Vagina (tissue), 2 donors: Measurements from ENCODE around the gene ACO1. TPM values are rescaled to one million over a fixed set of nuclear protein-coding genes. Genes with fewer than 3 reads are reported as not detected.

Source experiments
- DNase-seq, 2 donors: peaks; one replicate each; pipeline ENCODE4 v3.0.0-alpha.2; 2017; ENCODE audit errors: extremely low spot score in 2 of 2
- H3K27ac ChIP-seq: fragments of 200-600 bp; sonication (generic); one replicate; pipeline ENCODE4 v1.5.1; 2019
- H3K27me3 ChIP-seq: fragments of 200-600 bp; sonication (generic); one replicate; pipeline ENCODE4 v1.5.1; 2019
- H3K36me3 ChIP-seq, 2 donors: fragments of 200-600 bp; sonication (generic); one replicate each; pipeline ENCODE4 v1.5.1; 2017 to 2019
- H3K4me1 ChIP-seq: fragments of 200-600 bp; sonication (generic); one replicate; pipeline ENCODE4 v1.5.1; 2019
- H3K4me3 ChIP-seq, 2 donors: fragments of 200-600 bp; sonication (generic); 1 replicate in 1 of 2; 2 replicates in 1 of 2; pipeline ENCODE4 v1.5.1; 2016 to 2019
- H3K9me3 ChIP-seq: fragments of 200-600 bp; sonication (generic); one replicate; pipeline ENCODE4 v1.5.1; 2019
- POLR2A ChIP-seq, 2 donors: fragments of 450-650 bp; IDR thresholded peaks; one replicate each; pipeline ENCODE4 v1.6.1; 2017; ENCODE audit warnings: antibody characterized with exemption in 2 of 2, mild to moderate bottlenecking in 2 of 2, moderate library complexity in 2 of 2
- POLR2AphosphoS5 ChIP-seq, 2 donors: sonication (generic); formaldehyde crosslinking; IDR thresholded peaks; one replicate each; pipeline ENCODE4 v1.9.0; 2017; ENCODE audit warnings: antibody characterized with exemption in 2 of 2, mild to moderate bottlenecking in 2 of 2, low read depth in 1 of 2; ENCODE audit not compliant: insufficient read depth in 1 of 2
- intact Hi-C: fragments of 100-400 bp; cut with DNase I; formaldehyde crosslinking; loops from one replicate; pipeline ENCODE4 v1.15.1; 2023
- total RNA-seq: library from RNA; depleted of rRNA; stranded (reverse); fragments of >200 nt; gene quantifications from one replicate; pipeline ENCODE4 v1.2.3, GENCODE V29; 2016
- TF ChIP-seq, protein P1 (sequence below), 3 experiments: fragments of 450-650 bp in 2 of 3; fragments of 200-600 bp in 1 of 3; sonication (generic) in 1 of 3; IDR thresholded peaks; one replicate each; pipeline ENCODE4 v1.5.1; 2017 to 2019; ENCODE audit warnings: antibody characterized with exemption in 3 of 3, mild to moderate bottlenecking in 2 of 3, moderate library complexity in 2 of 3

The ACO1 gene
- total RNA-seq, 1 donor from 2014 or later = 23.6 TPM

DNA sequence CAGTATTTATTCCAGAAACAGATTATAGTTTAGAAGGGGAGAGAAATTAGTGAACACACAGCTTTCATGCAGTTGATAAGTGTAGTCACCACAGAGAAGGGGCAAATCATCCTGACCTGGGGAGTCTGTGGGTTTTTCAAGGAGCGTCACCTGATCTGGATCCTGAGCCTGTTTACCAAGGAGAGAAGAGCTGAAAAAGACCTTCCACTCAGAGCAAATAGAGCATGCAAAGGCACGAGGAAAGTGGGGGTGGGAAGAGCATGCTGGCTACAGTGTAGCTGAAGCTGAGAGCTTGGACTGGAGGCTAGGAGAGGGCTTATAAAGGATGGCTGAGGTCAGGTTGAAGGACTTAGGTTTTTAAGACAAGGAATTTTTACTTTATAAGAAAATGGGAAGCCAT, 30.4 kb downstream of the ACO1 start:
- TF ChIP-seq, protein P1, sequence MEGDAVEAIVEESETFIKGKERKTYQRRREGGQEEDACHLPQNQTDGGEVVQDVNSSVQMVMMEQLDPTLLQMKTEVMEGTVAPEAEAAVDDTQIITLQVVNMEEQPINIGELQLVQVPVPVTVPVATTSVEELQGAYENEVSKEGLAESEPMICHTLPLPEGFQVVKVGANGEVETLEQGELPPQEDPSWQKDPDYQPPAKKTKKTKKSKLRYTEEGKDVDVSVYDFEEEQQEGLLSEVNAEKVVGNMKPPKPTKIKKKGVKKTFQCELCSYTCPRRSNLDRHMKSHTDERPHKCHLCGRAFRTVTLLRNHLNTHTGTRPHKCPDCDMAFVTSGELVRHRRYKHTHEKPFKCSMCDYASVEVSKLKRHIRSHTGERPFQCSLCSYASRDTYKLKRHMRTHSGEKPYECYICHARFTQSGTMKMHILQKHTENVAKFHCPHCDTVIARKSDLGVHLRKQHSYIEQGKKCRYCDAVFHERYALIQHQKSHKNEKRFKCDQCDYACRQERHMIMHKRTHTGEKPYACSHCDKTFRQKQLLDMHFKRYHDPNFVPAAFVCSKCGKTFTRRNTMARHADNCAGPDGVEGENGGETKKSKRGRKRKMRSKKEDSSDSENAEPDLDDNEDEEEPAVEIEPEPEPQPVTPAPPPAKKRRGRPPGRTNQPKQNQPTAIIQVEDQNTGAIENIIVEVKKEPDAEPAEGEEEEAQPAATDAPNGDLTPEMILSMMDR (IDR thresholded peaks at IDR 0.05) = no peak
- TF ChIP-seq POLR2A (IDR thresholded peaks at IDR 0.05) (no peak), POLR2AphosphoS5 (IDR thresholded peaks at IDR 0.05; ENCODE audit: insufficient read depth in 1 of 2, low read depth in 1 of 2) (no peak)
- H3K27me3 ChIP-seq = no peaks in the 10 kb centered on the region
- H3K4me1 ChIP-seq = peaks cover 3% of the 10 kb centered on the region
- H3K4me3 ChIP-seq = no peak overlapping the region
- H3K9me3 ChIP-seq = no peaks in the 10 kb centered on the region
- H3K36me3 ChIP-seq = peaks cover 0 to 11% of the 10 kb centered on the region in 2 donors
- no peak for DNase-seq
- no peak overlapping the region for H3K27ac ChIP-seq
- intact Hi-C loops = no loop called here

DNA sequence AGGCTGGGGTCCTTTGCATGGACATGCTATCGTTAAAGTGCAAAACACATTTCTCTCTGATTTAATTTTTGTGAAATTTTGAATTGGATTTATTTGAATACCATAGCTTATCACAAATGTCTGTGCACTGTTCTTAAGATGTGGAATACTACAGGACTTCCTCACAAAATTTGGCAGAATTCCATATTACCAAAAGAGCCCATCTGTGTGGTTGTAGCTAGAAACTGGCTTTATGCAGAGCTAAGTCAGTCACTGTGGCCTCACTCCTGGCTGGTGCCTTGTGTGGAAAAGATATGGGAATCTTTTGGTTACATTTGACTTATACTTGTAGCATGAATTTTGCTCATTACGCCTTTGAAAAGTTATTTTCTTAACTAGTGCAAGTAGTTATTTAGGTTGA, 35.5 kb downstream of the ACO1 start:
- H3K4me3 ChIP-seq = no peak overlapping the region
- no peaks in the 10 kb centered on the region for H3K9me3 ChIP-seq
- peaks cover 0 to 35% of the 10 kb centered on the region in 2 donors for H3K36me3 ChIP-seq
- intact Hi-C loops = no loop called here
- no peak overlapping the region for H3K27ac ChIP-seq
- TF ChIP-seq POLR2A (IDR thresholded peaks at IDR 0.05) (no peak), POLR2AphosphoS5 (IDR thresholded peaks at IDR 0.05; ENCODE audit: insufficient read depth in 1 of 2, low read depth in 1 of 2) (no peak)
- TF ChIP-seq, protein P1 (IDR thresholded peaks at IDR 0.05) = no peak
- DNase-seq = no peak
- H3K4me1 ChIP-seq = no peaks in the 10 kb centered on the region
- H3K27me3 ChIP-seq = no peaks in the 10 kb centered on the region

DNA sequence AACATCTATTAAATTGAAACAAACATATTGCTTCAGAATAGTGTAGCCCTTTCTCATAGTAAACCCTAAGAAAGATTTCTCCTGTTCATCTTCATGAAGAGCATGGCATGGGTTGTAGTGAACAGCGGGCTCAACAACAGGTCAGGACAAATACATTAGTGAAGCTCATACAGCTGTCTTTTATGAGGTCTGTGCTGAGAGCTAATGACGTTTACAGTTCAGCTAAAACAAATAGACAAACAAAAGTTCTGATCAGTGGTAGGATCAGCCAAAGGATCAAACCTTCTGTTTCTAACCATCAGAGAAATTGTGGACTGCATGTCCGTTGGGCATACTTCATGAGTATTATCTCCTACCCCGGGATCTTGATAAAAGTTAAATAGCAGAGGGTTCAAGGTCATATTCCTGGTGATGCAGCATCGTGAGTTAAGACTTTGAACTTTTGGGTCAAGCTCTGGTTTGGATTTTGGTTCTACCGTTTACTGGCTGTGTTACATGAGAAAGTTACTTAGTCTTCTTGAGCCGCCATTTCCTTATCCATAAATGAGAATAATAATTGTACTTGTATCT, 37.9 kb downstream of the ACO1 start:
- intact Hi-C loops = no loop called here
- no peaks in the 10 kb centered on the region for H3K9me3 ChIP-seq
- H3K4me1 ChIP-seq = no peaks in the 10 kb centered on the region
- TF ChIP-seq POLR2AphosphoS5 (IDR thresholded peaks at IDR 0.05; ENCODE audit: insufficient read depth in 1 of 2, low read depth in 1 of 2) (no peak), POLR2A (IDR thresholded peaks at IDR 0.05) (no peak)
- TF ChIP-seq, protein P1 (IDR thresholded peaks at IDR 0.05) = no peak
- H3K27me3 ChIP-seq = no peaks in the 10 kb centered on the region
- H3K4me3 ChIP-seq = no peak overlapping the region
- no peak overlapping the region for H3K27ac ChIP-seq
- H3K36me3 ChIP-seq = peaks cover 0 to 46% of the 10 kb centered on the region in 2 donors
- no peak for DNase-seq

DNA sequence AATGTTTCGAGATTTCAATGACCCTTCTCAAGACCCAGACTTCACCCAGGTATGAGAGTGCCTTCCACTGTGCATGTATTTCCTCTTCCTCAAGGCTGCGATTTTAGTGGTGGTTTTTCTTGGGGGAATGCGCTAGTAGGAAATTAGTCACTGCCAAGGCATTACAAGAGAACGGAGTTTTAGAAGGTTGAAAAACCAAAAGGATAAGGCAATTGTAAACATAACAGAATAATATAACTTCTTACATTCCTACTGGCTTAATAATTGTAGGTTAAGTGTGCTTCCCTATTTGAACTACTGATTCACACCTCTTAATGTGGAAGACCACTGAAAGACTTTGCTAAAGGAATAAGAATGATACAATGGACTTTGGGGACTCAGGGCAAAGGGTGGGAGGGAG, 38.9 kb downstream of the ACO1 start:
- H3K9me3 ChIP-seq = no peaks in the 10 kb centered on the region
- H3K4me3 ChIP-seq = no peak overlapping the region
- H3K36me3 ChIP-seq = peaks cover 0 to 50% of the 10 kb centered on the region in 2 donors
- H3K27ac ChIP-seq = no peak overlapping the region
- TF ChIP-seq POLR2A (IDR thresholded peaks at IDR 0.05) (no peak), POLR2AphosphoS5 (IDR thresholded peaks at IDR 0.05; ENCODE audit: insufficient read depth in 1 of 2, low read depth in 1 of 2) (no peak)
- TF ChIP-seq, protein P1 (IDR thresholded peaks at IDR 0.05) = no peak
- H3K4me1 ChIP-seq = no peaks in the 10 kb centered on the region
- no peak for DNase-seq
- no peaks in the 10 kb centered on the region for H3K27me3 ChIP-seq
- intact Hi-C loops = no loop called here

DNA sequence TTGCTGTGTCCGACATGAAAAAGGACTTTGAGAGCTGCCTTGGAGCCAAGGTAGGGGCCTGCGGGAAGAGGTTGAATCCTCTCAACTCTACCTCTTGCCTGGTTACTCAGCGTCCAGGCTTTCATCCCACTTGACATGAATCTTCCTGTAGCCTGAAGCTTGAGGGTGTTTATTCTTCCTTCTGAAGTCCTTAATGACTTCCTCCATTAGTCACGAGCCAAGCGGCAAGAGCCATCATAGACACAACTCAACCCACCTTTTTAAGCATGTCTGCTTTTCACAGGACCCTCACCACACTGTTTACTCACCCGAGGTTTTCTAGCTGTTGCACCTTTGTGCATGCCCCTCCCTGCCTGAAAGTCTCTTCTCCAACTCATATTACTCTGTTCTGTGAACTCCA, 40.2 kb downstream of the ACO1 start:
- intact Hi-C loops = loop anchor here (5.0 kb wide), 1 partner anchor 47 kb away; no protein-coding TSS in a partner anchor
- no peaks in the 10 kb centered on the region for H3K4me1 ChIP-seq
- no peak overlapping the region for H3K4me3 ChIP-seq
- H3K9me3 ChIP-seq = no peaks in the 10 kb centered on the region
- TF ChIP-seq POLR2AphosphoS5 (IDR thresholded peaks at IDR 0.05; ENCODE audit: insufficient read depth in 1 of 2, low read depth in 1 of 2) = no peak
- TF ChIP-seq, protein P1 (IDR thresholded peaks at IDR 0.05) = no peak
- TF ChIP-seq POLR2A (IDR thresholded peaks at IDR 0.05) = no peak
- peaks cover 0 to 43% of the 10 kb centered on the region in 2 donors for H3K36me3 ChIP-seq
- H3K27me3 ChIP-seq = no peaks in the 10 kb centered on the region
- H3K27ac ChIP-seq = no peak overlapping the region
- no peak for DNase-seq
